ENCODE measurements around the gene ZNF77.

GRCh38 chr19:2917275-2918184 lies 27.2 kb downstream of the ZNF77 start:
- TF ChIP-seq CTCF (IDR thresholded peaks at IDR 0.05; ENCODE audit: low read length) (no peak), EZH2 (optimal IDR thresholded peaks at IDR 0.05; ENCODE audit: low read depth, low read length) (no peak)
